HG02981 (cell line): ENCODE data around the gene GSTA1.
"Not testable (repeated sequence)": the region's sequence is repeated elsewhere in the genome, so short reads cannot be mapped to it uniquely, and the experiment has no call there.

ENCODE experiments used
- ATAC-seq: cut with Tn5 transposase; IDR thresholded peaks from one replicate; pipeline ENCODE4 v1.9.1; 2021; ENCODE audit warnings: mild to moderate bottlenecking, moderate library complexity; ENCODE audit not compliant: unreplicated experiment

Gene GSTA1

GRCh38 chr6:52803668-52804255 is at the start of gene GSTA1:
GSTA1 (minus strand) TSS chr6:52803816; CDS start chr6:52799267, 4,549 bp downstream.
- ATAC-seq, result not testable (repeated sequence)

GRCh38 chr6:52849137-52849536 is 45.5 kb upstream of the GSTA1 start:
- ATAC-seq, result no peak

DNA sequence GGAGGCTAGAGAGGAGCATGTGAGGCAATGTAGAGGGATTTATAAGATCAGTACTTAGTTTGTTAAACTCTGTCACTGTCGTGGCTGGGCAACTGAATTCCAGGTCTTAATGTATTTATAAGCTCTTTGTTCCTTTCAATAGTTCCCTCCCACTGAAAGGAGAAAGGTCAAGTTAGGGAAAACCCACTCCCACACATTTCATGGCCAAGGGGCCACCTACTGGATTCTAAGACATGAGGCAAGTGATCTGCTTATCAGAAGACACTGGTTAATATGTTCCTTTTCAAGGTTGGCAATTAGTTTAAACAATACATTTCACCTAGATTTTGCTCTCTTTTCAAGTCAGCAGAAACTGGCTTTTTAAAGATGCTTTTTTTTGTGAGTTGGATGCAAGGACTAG is 42.4 kb upstream of the GSTA1 start:
- ATAC-seq, result no peak

DNA sequence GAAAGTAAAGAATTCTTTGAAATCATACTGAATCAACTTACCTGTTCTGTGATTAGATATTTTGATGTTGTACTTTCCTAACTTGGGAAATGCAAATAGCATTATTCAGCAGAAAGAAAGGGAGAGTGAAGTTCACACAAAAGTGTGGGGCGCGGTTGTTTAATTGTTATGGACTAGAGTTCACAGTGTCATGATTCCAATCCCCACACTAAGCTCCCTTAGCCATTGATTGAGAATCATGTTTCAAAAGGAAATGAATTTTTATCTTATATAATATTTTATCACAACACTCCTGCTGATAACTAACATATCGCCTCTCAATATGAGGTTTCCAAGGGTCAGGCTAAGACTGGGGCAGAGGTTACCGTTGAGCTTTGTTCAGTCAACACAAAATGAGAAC is 40.0 kb upstream of the GSTA1 start:
- no peak for ATAC-seq

DNA sequence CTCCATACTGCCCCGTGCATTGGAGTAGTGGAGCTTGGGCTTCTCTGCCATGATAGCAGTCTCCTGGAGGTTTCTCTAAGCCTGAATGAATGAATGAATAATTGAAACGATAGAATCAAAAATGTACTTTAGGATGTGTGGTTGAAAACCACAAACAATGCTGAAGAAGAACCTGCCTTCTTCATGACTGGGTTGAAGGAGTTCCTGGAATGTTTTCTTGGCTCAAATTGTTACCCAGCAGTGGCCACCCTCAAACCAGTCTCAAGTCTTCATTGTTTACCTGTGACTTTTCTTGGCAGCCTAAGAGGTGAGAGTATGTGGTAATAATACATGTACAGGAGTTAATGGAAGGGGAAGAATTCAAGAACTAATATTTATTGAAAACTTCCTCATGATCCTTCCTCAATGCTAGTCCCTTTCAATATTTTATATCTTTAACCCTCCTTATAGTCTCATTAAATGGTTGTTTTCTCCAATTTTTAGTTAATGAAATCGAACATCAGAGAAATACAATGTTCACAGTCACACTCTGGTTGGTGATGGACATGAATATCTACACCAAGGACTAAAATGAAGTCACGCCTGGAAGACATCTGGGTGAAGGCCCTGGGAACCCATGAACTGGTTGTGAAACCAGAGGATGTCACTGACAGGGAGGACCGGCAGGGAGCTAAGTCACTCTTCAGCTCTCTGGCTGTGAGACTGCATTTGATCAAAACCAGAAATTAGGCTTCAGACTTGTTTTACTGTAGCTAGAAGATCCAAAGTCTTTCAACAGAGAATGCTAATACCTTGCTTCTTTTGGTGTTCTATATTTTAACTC is 37.4 kb upstream of the GSTA1 start, which contains the start of gene GSTA5:
Gene GSTA5, minus strand, starts transcription at position 51 of the 823 bp plus-strand sequence.
- ATAC-seq, result no peak

DNA sequence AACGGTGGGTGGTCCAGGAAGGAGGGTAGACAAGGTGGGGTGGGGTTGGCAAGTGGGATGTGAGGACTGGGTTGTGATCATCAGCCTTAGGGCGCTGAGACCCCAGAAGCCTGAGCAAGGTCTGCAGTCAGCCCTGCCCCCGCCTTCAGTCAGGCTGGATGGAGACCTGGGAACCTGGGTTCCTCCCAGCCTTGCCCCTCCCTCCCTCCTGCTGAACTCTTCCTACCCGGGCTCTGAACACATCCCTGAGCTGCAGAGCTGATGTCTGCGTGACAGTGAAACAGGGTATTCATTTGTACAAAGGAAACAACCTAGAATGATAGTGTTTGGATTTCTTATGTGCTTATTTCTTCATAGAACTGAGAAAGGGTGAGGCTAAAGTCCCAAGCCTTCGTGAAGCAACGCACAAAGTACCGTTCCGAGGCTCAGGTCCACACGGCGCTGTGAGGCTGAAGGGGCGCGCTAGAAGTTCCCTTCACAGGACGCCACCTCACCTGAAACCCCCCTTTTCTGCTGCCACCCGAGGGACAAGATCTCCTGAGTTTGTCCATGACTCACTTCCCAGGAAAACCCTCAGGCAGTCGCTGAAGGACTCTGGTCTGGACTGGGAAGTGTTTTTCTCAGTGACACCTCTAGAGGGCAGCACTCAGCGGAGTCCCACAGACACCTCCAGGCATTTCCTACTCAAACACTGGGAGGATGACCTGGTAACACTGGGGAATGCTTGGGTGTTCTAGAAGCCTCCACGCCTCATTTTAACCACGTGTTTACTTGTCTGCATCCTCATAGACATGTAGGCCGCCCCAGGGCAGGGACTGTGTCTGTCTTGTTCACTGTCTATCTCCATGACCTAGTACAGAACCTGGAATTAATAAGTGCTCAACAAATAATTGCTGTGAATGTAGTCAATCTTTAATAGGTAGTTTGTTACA is 35.8 kb upstream of the GSTA1 start:
- no peak for ATAC-seq

- no peak for ATAC-seq
Observed at GRCh38 chr6:52834481-52834880, 30.9 kb upstream of the GSTA1 start.

DNA sequence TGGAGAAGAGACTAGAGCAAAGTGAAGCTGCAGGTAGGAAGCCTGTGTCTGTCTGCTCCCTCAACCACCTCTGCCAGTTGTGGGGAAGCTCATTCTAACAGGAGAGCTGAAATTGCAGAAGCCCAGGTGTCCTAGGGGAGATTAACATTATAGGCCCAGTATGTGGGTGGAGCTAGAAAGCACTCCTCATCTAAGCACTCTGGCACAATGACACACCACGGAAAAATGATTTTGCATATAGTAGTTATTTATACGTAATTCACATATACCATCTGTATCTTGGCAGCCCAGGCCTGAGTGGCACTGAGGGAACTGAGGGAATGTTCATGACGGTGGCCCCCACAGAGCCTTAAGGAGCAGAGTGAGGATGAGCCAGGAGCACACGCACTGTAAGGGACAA is 27.3 kb upstream of the GSTA1 start:
- not testable (repeated sequence) for ATAC-seq

- no peak for ATAC-seq
Observed at GRCh38 chr6:52829046-52829817, 25.6 kb upstream of the GSTA1 start.

GRCh38 chr6:52828621-52829020 is 25.0 kb upstream of the GSTA1 start:
- ATAC-seq, result not testable (repeated sequence)

- not testable (repeated sequence) for ATAC-seq
Observed at GRCh38 chr6:52827073-52827783, 23.6 kb upstream of the GSTA1 start.

- no peak for ATAC-seq
Observed at GRCh38 chr6:52826513-52826912, 22.9 kb upstream of the GSTA1 start.

GRCh38 chr6:52825900-52826459 is 22.4 kb upstream of the GSTA1 start:
- not testable (repeated sequence) for ATAC-seq

- ATAC-seq, result not testable (repeated sequence)
Observed at GRCh38 chr6:52825270-52825793, 21.7 kb upstream of the GSTA1 start.

GRCh38 chr6:52821842-52822241 is 18.2 kb upstream of the GSTA1 start:
- ATAC-seq, result no peak

DNA sequence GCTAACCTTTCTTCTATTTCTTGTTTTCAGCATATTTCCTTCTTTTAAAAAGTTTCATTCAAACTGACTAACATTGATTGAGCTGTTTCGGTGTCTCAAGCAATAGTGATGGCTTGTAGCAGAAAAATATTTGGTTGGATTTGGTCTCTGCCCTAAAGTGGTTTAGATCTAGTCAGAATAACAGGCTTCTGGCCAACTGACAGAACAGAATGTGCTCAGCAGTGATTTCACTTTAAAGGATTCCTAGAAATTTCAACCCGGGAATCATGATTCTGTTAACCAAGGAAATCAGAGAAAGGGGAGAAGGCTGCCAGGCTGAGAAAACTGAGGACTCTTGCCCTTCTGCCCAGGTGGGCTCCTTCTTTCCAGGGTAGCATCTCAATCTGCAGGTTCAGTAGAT is 16.6 kb upstream of the GSTA1 start:
- no peak for ATAC-seq

DNA sequence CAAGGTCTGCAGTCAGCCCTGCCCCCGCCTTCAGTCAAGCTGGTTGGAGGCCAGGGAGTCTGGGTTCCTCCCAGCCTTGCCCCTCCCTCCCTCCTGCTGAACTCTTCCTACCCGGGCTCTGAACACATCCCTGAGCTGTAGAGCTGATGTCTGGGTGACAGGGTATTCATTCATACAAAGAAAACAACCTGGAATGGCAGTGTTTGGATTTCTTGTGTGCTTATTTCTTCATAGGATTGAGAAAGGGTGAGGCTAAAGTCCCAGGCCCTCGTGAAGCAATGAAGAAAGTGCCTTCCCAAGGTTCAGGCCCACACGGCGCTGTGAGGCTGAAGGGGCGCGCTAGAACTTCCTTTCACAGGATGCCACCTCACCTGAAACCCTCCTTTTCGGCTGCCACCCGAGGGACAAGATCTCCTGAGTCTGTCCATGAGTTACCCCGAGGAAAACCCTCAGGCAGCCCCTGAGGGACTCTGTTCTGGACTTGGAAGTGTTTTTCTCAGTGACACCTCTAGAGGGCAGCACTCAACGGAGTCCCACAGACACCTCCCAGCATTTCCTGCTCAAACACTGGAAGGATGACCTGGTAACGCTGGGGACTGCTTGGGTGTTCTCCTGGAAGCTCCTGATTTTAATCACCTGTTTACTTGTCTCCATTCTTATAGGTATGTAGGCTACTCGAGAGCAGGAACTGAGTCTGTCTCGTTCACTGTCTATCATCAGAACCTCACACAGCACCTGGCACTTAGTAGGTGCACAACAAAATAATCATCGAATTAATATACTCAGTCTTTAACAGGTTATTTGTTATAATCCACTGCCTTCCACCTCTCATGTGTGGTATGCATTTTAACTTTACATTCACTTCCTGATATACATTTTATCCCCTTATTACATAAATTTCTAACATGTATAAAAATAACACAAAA is 11.8 kb upstream of the GSTA1 start:
- ATAC-seq, result peak; percentile 93

GRCh38 chr6:52814545-52814944 is 10.9 kb upstream of the GSTA1 start:
- not testable (repeated sequence) for ATAC-seq
